HG03135 (cell line): Measurements from ENCODE around the gene B4GALT6.

Source experiments
- ATAC-seq: cut with Tn5 transposase; IDR thresholded peaks from one replicate; pipeline ENCODE4 v1.9.1; 2021; ENCODE audit warnings: mild to moderate bottlenecking, moderate library complexity; ENCODE audit not compliant: unreplicated experiment

The B4GALT6 gene

DNA sequence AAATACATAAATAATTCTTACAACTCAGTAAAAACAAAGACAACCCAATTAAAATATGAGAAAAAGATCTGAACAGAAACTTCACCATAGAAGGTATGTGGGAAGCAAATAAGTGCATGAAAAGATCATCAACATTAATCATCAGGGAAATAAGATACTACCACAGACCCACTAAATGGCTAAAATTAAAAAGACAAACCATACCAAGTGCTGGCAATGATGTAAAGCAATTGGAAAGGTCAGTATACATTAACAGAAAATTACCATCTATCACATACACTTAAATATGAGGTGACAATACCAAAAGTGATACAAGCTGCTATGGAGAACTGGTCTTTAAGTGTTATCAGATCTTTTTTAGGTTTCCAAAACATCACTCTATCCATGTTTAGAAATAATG, 48.0 kb downstream of the B4GALT6 start:
- no peak for ATAC-seq

DNA sequence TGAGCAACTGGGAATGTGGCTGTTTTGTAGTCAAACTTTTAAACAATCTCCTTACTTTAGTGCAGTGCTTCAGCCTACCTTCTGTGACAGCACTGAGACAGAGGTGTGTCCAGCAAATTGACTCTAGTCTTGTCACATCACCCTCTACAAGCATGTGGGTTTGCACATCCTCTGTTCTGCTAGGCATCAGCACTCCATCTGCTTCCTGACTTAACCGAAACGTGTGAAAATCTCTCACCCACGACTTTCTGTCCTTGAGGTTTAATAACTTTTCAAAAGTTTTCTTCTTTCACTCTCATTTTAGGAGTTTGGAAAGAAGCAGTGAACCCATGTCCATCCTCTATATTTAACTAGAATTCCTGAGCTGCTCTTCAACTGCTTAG, 50.1 kb downstream of the B4GALT6 start:
- peak; percentile 86 for ATAC-seq

DNA sequence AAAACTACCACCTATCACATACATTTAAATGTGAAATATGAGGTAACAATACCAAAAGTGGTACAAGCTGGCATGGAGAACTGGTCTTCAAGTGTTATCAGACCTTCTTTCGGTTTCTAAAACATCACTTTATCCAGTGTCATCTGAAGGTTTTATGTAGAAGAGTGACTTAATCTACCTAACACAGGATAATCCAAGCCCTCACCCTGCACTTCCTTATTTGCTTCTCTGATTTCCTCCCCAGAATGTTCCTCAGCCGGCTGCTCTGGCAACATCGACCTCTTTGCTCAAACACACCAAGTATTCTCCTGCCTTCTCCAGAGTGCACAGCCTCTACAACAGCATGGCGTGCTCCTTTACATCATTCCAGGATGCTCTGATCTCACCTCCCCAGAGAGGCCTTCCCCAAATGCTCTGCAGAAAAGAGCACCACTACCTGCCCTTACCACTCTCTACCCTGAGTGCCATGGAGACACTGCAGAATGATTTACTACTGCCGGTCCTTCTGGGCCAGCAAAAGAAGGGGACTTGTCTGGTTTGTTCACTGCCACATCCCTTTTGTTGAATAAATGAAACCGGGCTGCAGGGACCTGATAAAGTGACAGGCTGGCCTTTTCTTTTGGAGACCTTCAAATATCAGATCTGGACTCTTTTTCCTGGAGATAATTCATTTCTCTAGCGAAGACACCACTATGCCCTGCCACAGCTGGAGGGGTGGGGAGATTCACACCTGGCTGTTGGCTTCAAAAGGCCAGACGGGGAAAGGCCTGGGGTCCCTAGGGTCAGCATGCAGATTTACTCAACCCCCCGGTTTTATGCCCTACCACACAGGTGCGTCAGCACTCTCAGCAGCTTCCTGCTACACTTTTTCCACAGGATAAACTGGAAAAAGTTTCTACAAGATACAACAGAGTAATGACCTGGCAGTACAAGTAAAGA, 50.7 kb downstream of the B4GALT6 start:
- peak; percentile 44 for ATAC-seq

DNA sequence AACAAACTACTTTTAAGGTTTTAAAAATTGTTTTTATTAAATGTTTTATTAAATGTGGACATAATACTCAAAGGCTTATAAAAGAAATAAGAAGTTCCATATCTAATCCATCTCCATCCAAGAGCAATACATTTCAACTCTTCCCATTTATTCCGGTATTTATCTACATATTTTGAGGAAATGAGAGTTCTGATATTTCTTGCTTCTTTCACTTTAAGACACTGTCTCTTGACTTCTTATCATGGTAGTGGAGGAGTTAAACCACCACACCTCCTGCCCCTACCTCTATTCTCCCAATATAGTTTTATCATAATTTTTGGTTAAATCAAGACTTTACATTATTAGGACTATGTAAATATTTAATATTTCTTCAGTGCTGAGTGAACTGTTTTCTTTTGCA, 52.0 kb downstream of the B4GALT6 start:
- ATAC-seq = no peak

DNA sequence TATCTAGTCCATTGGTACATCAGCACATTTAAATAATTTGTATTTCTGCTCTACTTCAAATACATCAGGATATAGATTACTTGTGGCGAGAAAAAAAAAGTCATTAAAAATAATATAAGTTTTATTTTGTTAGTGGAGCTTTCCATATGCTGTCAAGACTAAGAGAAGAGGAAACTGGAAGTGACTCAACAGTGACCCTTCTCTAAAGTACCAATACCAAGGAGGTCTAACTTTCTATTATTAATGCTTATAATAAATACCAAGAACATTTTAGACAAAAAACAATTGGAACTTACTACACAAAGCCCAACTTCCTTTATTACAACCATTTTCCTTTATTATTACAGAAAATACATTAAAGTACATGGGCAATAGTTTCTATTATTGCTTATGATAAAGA, 52.9 kb downstream of the B4GALT6 start:
- no peak for ATAC-seq

GRCh38 chr18:31630549-31630948, 53.8 kb downstream of the B4GALT6 start:
- ATAC-seq = no peak

GRCh38 chr18:31626409-31626808, 58.0 kb downstream of the B4GALT6 start:
- ATAC-seq = no peak

GRCh38 chr18:31624892-31625640, 59.3 kb downstream of the B4GALT6 start:
- ATAC-seq = no peak

DNA sequence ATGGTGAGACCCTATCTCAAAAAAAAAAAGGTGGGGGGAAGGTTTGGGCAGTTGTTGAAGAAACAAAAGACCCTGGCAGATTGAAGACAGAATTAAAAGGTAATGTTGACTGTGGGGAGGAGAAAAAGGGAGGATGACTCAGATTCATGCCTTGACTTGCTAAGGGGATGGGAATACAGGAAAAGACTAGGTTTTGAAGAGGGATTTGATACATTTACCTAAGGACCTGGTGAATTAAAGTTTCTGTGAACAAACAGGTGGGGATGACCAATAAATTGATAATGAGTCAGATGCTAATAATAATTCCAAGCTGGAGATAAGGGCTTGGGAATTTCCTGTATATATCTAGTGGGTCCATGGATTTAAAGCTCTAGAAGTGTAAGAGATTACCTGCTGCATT, 65.1 kb downstream of the B4GALT6 start:
- no peak for ATAC-seq

DNA sequence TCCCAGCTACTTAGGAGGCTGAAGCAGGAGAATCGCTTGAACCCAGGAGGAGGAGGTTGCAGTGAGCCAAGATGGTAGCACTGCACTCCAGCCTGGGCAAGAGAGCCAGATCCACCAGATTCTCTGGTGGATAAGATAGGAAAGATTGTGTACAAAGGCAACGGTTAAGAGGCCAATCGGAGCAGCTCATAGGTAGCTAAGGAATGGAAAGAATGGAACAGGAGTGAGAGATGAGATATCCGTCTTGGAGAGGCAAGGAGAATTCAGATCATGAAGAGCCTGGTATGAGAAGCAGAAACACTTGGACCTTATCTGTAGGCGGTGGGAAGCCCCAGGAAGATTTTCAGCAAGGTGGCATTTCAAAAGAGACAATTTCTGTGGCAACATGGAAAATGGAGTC, 65.6 kb downstream of the B4GALT6 start:
- no peak for ATAC-seq

- peak; percentile 48 for ATAC-seq
Observed at GRCh38 chr18:31617031-31617717, 67.2 kb downstream of the B4GALT6 start.

DNA sequence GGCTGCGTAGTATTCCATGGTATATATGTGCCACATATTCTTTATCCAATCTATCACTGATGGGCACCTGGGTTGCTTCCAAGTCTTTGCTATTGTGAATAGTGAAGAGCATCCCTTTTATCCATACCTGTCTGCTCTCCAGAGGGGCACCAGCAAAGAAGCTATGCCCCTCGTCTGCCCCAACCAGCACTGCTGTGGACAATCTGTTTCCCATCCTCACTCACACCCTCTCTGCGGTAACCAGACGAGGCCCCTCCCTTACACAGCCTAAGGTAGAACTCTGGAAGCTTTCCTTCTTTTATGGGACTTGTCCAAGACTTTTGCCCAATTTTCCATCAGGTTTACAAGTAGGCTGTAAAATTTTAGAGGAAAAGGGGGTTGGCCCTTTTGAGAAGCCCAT, 67.8 kb downstream of the B4GALT6 start:
- ATAC-seq = no peak

- no peak for ATAC-seq
Observed at GRCh38 chr18:31614044-31614443, 70.3 kb downstream of the B4GALT6 start.

DNA sequence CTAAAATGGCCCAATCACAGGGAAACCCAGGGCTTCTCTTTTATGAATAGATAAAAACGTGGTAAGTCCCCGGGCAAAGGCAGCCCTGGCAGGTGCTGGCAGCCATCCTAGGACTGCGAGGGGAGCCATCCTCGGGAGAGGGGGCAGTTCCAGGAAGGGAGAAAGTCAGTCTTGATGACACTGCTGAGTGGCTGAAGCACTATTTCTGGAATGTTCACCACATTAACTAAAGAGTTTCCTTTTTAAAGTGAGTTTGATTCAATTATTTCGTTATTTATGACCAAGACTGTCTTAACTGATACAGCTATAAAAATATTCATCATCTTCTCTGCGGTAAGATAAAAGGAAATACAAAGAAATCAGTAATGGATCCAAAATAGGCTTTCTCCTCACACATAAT, 72.3 kb downstream of the B4GALT6 start:
- ATAC-seq = no peak

GRCh38 chr18:31611511-31611910, 72.9 kb downstream of the B4GALT6 start:
- no peak for ATAC-seq

- ATAC-seq = no peak
Observed at GRCh38 chr18:31610286-31611205, 73.8 kb downstream of the B4GALT6 start.

GRCh38 chr18:31609886-31610285, 74.5 kb downstream of the B4GALT6 start:
- ATAC-seq = no peak

DNA sequence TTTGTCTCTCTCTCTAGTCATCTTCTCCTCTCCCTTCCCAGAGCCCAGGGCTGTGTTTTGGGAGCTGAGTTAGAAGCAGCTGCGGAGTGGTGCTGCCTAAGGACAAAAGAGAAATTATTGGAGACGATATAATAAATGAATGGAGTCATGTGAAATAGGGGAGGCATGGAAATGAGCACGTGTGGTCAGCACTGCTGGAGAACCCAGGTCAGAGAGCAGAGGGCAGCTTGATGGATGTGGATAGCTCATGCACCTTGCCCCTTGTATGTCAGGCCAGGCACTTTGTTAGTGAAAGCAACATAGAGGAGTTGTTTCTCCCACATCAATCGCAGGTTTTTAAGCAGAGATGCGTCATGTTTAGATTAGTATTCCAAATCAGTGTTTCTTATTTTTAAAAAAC, 77.0 kb downstream of the B4GALT6 start:
- ATAC-seq = no peak

GRCh38 chr18:31606265-31606664, 78.1 kb downstream of the B4GALT6 start:
- no peak for ATAC-seq

DNA sequence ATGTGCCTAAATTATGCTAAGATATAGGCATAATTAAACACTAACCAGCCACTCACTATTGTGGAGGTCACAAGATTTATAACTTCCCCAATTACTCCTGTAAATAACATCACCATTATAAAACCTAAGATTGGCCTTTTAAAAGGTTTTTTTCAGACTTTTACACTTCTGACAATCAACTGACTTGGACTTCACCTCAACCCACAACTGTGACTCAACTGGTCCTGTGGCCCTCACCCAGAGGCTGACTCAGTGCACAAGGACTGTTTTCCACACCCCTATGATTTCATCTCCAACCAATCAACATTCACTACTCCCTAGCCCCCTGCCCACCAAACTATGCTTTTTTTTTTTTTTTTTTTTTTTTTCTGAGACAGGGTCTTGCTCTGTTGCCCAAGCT, 81.1 kb downstream of the B4GALT6 start:
- ATAC-seq = no peak
